CD4-positive, CD25-positive, alpha-beta regulatory T cell (primary cell): Measurements from ENCODE around the gene ZNF407. TPM values are rescaled to one million over a fixed set of nuclear protein-coding genes. Genes with fewer than 3 reads are reported as not detected.

ENCODE experiments used
- ATAC-seq, 2 donors: fragments of 150-1000 bp; cut with Tn5 transposase; one replicate each; pipeline ENCODE4 v1.10.0; 2021; ENCODE audit warnings: low read depth in 2 of 2, moderate number of reproducible peaks in 2 of 2, moderate library complexity in 1 of 2
- DNase-seq, 3 donors: peaks; one replicate each; pipeline versions ENCODE4 v3.0.0 to v3.0.0-alpha.2; 2012 to 2022; ENCODE audit warnings: mixed read lengths in 1 of 3
- H3K27ac ChIP-seq: one replicate; pipeline ENCODE4 v1.7.0; 2013; ENCODE audit warnings: mild to moderate bottlenecking, low read length; ENCODE audit not compliant: insufficient read depth, poor library complexity, severe bottlenecking
- H3K27me3 ChIP-seq: one replicate; pipeline ENCODE4 v1.7.0; 2013; ENCODE audit warnings: low read length; ENCODE audit not compliant: control insufficient read depth, insufficient read depth
- H3K36me3 ChIP-seq: one replicate; pipeline ENCODE4 v1.7.0; 2013; ENCODE audit warnings: mild to moderate bottlenecking, low read length, moderate library complexity; ENCODE audit not compliant: control insufficient read depth, insufficient read depth
- H3K4me1 ChIP-seq: 2 replicates; pipeline ENCODE4 v1.7.0; 2013; ENCODE audit warnings: mild to moderate bottlenecking, low read length; ENCODE audit not compliant: insufficient read depth, control insufficient read depth, poor library complexity, severe bottlenecking
- H3K4me3 ChIP-seq: one replicate; pipeline ENCODE4 v1.7.0; 2013; ENCODE audit warnings: low read depth, mild to moderate bottlenecking, low read length, moderate library complexity
- H3K9me3 ChIP-seq, 2 experiments: 1 replicate in 1 of 2; 2 replicates in 1 of 2; pipeline ENCODE4 v1.7.0; 2013; ENCODE audit warnings: low read length in 2 of 2, mild to moderate bottlenecking in 1 of 2, moderate library complexity in 1 of 2; ENCODE audit not compliant: control insufficient read depth in 2 of 2
- H3K27ac Mint-ChIP-seq, 3 donors: one replicate each; pipeline ENCODE4 v1.8.0; 2020 to 2022; ENCODE audit warnings: mild to moderate bottlenecking in 3 of 3, mixed read lengths in 3 of 3, moderate library complexity in 2 of 3
- H3K27me3 Mint-ChIP-seq: one replicate; pipeline ENCODE4 v1.8.0; 2022; ENCODE audit warnings: mild to moderate bottlenecking, mixed read lengths
- H3K36me3 Mint-ChIP-seq: one replicate; pipeline ENCODE4 v1.8.0; 2020; ENCODE audit warnings: mixed read lengths
- H3K4me1 Mint-ChIP-seq, 4 donors: one replicate each; pipeline ENCODE4 v1.8.0; 2020 to 2022; ENCODE audit warnings: mixed read lengths in 4 of 4, mild to moderate bottlenecking in 1 of 4
- H3K4me3 Mint-ChIP-seq, 4 donors: one replicate each; pipeline ENCODE4 v1.8.0; 2020 to 2022; ENCODE audit warnings: mild to moderate bottlenecking in 4 of 4, mixed read lengths in 4 of 4, moderate library complexity in 3 of 4
- H3K9me3 Mint-ChIP-seq, 7 donors: one replicate each; pipeline ENCODE4 v1.8.0; 2020 to 2022; ENCODE audit warnings: mixed read lengths in 7 of 7, mild to moderate bottlenecking in 3 of 7, moderate library complexity in 2 of 7
- polyA plus RNA-seq, 4 donors: library from polyadenylated mRNA; unstranded; fragments of 300-500 nt; fragmentation: Illumina TruSeq; gene quantifications; one replicate each; pipeline ENCODE4 v1.2.3, GENCODE V29; 2021
- total RNA-seq: library from RNA; stranded (reverse); gene quantifications from one replicate; pipeline ENCODE4 v1.2.3, GENCODE V29; 2022

ZNF407 gene
- total and polyA plus RNA-seq, 5 donors from 2014 or later, result 2.0 to 34.0 (median 3.8) TPM

GRCh38 chr18:74745633-74746403 is 148.1 kb downstream of the ZNF407 start:
- H3K9me3 Mint-ChIP-seq, result no peaks in the 10 kb centered on the region
- Histone ChIP-seq H3K4me1 (no peaks in the 10 kb centered on the region), H3K36me3 (no peaks in the 10 kb centered on the region), H3K27me3 (no peaks in the 10 kb centered on the region), H3K9me3 (no peaks in the 10 kb centered on the region), H3K4me3 (no peak overlapping the region), H3K27ac (no peak overlapping the region)
- H3K36me3 Mint-ChIP-seq, result peaks cover 13% of the 10 kb centered on the region
- H3K27ac Mint-ChIP-seq, result no peak overlapping the region
- DNase-seq (no peak), ATAC-seq (no peak)
- no peak overlapping the region for H3K4me3 Mint-ChIP-seq
- no peaks in the 10 kb centered on the region for H3K27me3 Mint-ChIP-seq
- peaks cover 0 to 10% (median 4%) of the 10 kb centered on the region in 4 donors for H3K4me1 Mint-ChIP-seq

- H3K36me3 Mint-ChIP-seq, result peaks cover 19% of the 10 kb centered on the region
- no peak overlapping the region for H3K27ac Mint-ChIP-seq
- no peak overlapping the region for H3K4me3 ChIP-seq
- H3K36me3 ChIP-seq, result no peaks in the 10 kb centered on the region
- H3K27me3 Mint-ChIP-seq, result no peaks in the 10 kb centered on the region
- no peak overlapping the region for H3K27ac ChIP-seq
- H3K27me3 ChIP-seq, result no peaks in the 10 kb centered on the region
- DNase-seq (no peak), ATAC-seq (no peak)
- H3K4me3 Mint-ChIP-seq, result no peak overlapping the region
- H3K9me3 Mint-ChIP-seq, result peaks cover 0 to 9% (median 0%) of the 10 kb centered on the region in 7 donors
- H3K9me3 ChIP-seq, result no peaks in the 10 kb centered on the region
- peaks cover 0 to 4% (median under 1%) of the 10 kb centered on the region in 4 donors for H3K4me1 Mint-ChIP-seq
- no peaks in the 10 kb centered on the region for H3K4me1 ChIP-seq
Observed at GRCh38 chr18:74748809-74749208, 151.1 kb downstream of the ZNF407 start.

- no peak overlapping the region for H3K27ac ChIP-seq
- H3K9me3 ChIP-seq, result peaks cover 0 to 7% of the 10 kb centered on the region in 2 experiments
- Mint-ChIP-seq H3K4me3 (no peak overlapping the region), H3K27ac (no peak overlapping the region), H3K4me1 (peaks cover 0 to 21% (median 4%) of the 10 kb centered on the region in 4 donors), H3K36me3 (peaks cover 37% of the 10 kb centered on the region), H3K27me3 (no peaks in the 10 kb centered on the region), H3K9me3 (peaks cover 2 to 17% (median 7%) of the 10 kb centered on the region in 7 donors)
- no peak for ATAC-seq
- peaks cover 8% of the 10 kb centered on the region for H3K36me3 ChIP-seq
- H3K4me3 ChIP-seq, result no peak overlapping the region
- no peaks in the 10 kb centered on the region for H3K4me1 ChIP-seq
- H3K27me3 ChIP-seq, result no peaks in the 10 kb centered on the region
- DNase-seq, result no peak
Observed at GRCh38 chr18:74758995-74759394, 161.3 kb downstream of the ZNF407 start.

- Histone ChIP-seq H3K36me3 (peaks cover 8% of the 10 kb centered on the region), H3K4me1 (no peaks in the 10 kb centered on the region), H3K27ac (no peak overlapping the region), H3K4me3 (no peak overlapping the region), H3K27me3 (no peaks in the 10 kb centered on the region), H3K9me3 (peaks cover 0 to 7% of the 10 kb centered on the region in 2 experiments)
- no peak for DNase-seq
- Mint-ChIP-seq H3K9me3 (peaks cover 2 to 18% (median 10%) of the 10 kb centered on the region in 7 donors), H3K27ac (no peak overlapping the region), H3K36me3 (peaks cover 40% of the 10 kb centered on the region), H3K27me3 (no peaks in the 10 kb centered on the region), H3K4me1 (peaks cover 0 to 15% (median 2%) of the 10 kb centered on the region in 4 donors), H3K4me3 (no peak overlapping the region)
- no peak for ATAC-seq
Observed at GRCh38 chr18:74760026-74760425, 162.4 kb downstream of the ZNF407 start.

GRCh38 chr18:74760436-74760835 is 162.8 kb downstream of the ZNF407 start:
- Mint-ChIP-seq H3K4me1 (peaks cover 0 to 14% (median 2%) of the 10 kb centered on the region in 4 donors), H3K4me3 (no peak overlapping the region), H3K36me3 (peaks cover 41% of the 10 kb centered on the region)

GRCh38 chr18:74766251-74766650 is 168.6 kb downstream of the ZNF407 start:
- Histone ChIP-seq H3K4me3 (no peak overlapping the region), H3K27ac (no peak overlapping the region), H3K27me3 (no peaks in the 10 kb centered on the region), H3K4me1 (no peaks in the 10 kb centered on the region), H3K36me3 (peaks cover 2% of the 10 kb centered on the region), H3K9me3 (no peaks in the 10 kb centered on the region)
- Mint-ChIP-seq H3K36me3 (peaks cover 26% of the 10 kb centered on the region), H3K4me3 (no peak overlapping the region), H3K4me1 (peaks cover 0 to 6% (median under 1%) of the 10 kb centered on the region in 4 donors), H3K27me3 (no peaks in the 10 kb centered on the region), H3K9me3 (peaks cover 0 to 5% (median 3%) of the 10 kb centered on the region in 7 donors), H3K27ac (no peak overlapping the region)
- ATAC-seq (no peak), DNase-seq (no peak)

More at GRCh38 chr18:74760436-74760835, 162.8 kb downstream of the ZNF407 start:
- Mint-ChIP-seq H3K27me3 (no peaks in the 10 kb centered on the region), H3K9me3 (peaks cover 2 to 18% (median 10%) of the 10 kb centered on the region in 7 donors), H3K27ac (no peak overlapping the region)
- Histone ChIP-seq H3K9me3 (peaks cover 0 to 7% of the 10 kb centered on the region in 2 experiments), H3K27me3 (no peaks in the 10 kb centered on the region), H3K4me1 (no peaks in the 10 kb centered on the region), H3K27ac (no peak overlapping the region), H3K36me3 (peaks cover 8% of the 10 kb centered on the region), H3K4me3 (no peak overlapping the region)
- ATAC-seq (no peak), DNase-seq (no peak)

GRCh38 chr18:74768096-74768495 is 170.4 kb downstream of the ZNF407 start:
- Histone ChIP-seq H3K27me3 (no peaks in the 10 kb centered on the region), H3K27ac (no peak overlapping the region), H3K9me3 (no peaks in the 10 kb centered on the region), H3K36me3 (peaks cover 2% of the 10 kb centered on the region), H3K4me3 (no peak overlapping the region), H3K4me1 (no peaks in the 10 kb centered on the region)
- peaks cover 0 to 5% (median 2%) of the 10 kb centered on the region in 7 donors for H3K9me3 Mint-ChIP-seq
- DNase-seq (no peak), ATAC-seq (no peak)
- H3K4me1 Mint-ChIP-seq, result peaks cover 0 to 7% (median 4%) of the 10 kb centered on the region in 4 donors
- H3K27ac Mint-ChIP-seq, result no peak overlapping the region
- H3K36me3 Mint-ChIP-seq, result peaks cover 18% of the 10 kb centered on the region
- H3K4me3 Mint-ChIP-seq, result no peak overlapping the region
- no peaks in the 10 kb centered on the region for H3K27me3 Mint-ChIP-seq
